GM19438 (cell line): ENCODE results near the gene MYCN.

Experiments used
- ATAC-seq: cut with Tn5 transposase; IDR thresholded peaks from one replicate; pipeline ENCODE4 v1.9.1; 2021; ENCODE audit warnings: low read depth; ENCODE audit not compliant: unreplicated experiment

The MYCN gene

GRCh38 chr2:15930589-15931318, 9.6 kb upstream of the MYCN start:
- ATAC-seq, result no peak

- no peak for ATAC-seq
Measured at GRCh38 chr2:15931319-15931890, 8.9 kb upstream of the MYCN start.

- no peak for ATAC-seq
Measured at GRCh38 chr2:15931950-15932349, 8.4 kb upstream of the MYCN start.

GRCh38 chr2:15932394-15933183, 7.8 kb upstream of the MYCN start:
- ATAC-seq, result no peak

GRCh38 chr2:15933184-15933845, 7.0 kb upstream of the MYCN start:
- no peak for ATAC-seq

GRCh38 chr2:15934291-15934945, 5.9 kb upstream of the MYCN start:
- no peak for ATAC-seq

GRCh38 chr2:15935189-15935588, 5.2 kb upstream of the MYCN start:
- ATAC-seq, result no peak

GRCh38 chr2:15935675-15936074, 4.7 kb upstream of the MYCN start:
- no peak for ATAC-seq

GRCh38 chr2:15936277-15937104, 3.9 kb upstream of the MYCN start:
- no peak for ATAC-seq

- ATAC-seq, result no peak
Measured at GRCh38 chr2:15937105-15937881, 3.1 kb upstream of the MYCN start.

- ATAC-seq, result no peak
Measured at GRCh38 chr2:15937882-15938802, 2.2 kb upstream of the MYCN start.

- ATAC-seq, result no peak
Measured at GRCh38 chr2:15938803-15939555, 1.4 kb upstream of the MYCN start.

- peak; percentile 63 for ATAC-seq
Measured at GRCh38 chr2:15939556-15939853, 845 bp upstream of the MYCN start.

GRCh38 chr2:15940661-15941480, 521 bp downstream of the MYCN start:
- ATAC-seq, result no peak

GRCh38 chr2:15941481-15941850, 1.1 kb downstream of the MYCN start:
- no peak for ATAC-seq

GRCh38 chr2:15941871-15942710, 1.7 kb downstream of the MYCN start:
- ATAC-seq, result no peak
